ENCODE results near the gene GCAT.

DNA sequence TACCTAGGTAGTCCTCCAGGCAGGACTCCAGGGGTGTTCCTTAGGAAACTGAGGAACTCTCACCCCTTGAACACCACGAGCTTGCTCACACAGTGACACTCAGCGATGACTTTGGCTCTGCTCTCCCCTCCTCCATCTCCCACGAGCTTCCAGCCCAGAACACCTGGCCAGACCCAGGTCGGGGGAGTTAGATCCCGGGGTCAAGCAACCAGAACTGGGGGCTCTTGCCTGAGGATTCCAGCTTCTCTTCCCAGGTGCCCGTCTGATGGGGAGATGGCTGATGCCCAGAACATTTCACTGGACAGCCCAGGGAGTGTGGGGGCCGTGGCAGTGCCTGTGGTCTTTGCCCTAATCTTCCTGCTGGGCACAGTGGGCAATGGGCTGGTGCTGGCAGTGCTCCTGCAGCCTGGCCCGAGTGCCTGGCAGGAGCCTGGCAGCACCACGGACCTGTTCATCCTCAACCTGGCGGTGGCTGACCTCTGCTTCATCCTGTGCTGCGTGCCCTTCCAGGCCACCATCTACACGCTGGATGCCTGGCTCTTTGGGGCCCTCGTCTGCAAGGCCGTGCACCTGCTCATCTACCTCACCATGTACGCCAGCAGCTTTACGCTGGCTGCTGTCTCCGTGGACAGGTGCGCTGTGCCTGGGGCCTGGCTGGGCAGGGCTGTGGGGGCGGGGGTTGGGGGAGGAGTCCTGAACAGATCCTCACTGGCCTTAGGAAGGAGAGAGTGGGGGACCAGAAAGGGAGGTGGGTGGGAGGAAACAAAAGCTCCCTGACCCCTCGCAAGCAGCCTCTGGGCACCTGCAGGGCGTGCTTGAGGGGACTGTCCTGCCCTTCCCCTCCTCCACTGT lies 15.6 kb downstream of the GCAT start, which contains the start of gene GALR3:
- TF ChIP-seq, protein P1, sequence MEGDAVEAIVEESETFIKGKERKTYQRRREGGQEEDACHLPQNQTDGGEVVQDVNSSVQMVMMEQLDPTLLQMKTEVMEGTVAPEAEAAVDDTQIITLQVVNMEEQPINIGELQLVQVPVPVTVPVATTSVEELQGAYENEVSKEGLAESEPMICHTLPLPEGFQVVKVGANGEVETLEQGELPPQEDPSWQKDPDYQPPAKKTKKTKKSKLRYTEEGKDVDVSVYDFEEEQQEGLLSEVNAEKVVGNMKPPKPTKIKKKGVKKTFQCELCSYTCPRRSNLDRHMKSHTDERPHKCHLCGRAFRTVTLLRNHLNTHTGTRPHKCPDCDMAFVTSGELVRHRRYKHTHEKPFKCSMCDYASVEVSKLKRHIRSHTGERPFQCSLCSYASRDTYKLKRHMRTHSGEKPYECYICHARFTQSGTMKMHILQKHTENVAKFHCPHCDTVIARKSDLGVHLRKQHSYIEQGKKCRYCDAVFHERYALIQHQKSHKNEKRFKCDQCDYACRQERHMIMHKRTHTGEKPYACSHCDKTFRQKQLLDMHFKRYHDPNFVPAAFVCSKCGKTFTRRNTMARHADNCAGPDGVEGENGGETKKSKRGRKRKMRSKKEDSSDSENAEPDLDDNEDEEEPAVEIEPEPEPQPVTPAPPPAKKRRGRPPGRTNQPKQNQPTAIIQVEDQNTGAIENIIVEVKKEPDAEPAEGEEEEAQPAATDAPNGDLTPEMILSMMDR (IDR thresholded peaks at IDR 0.05), result no peak
- no peak for TF ChIP-seq POLR2A (IDR thresholded peaks at IDR 0.05)
